ENCODE measurements around the gene MC2R.
"Not testable (repeated sequence)": the region's sequence is repeated elsewhere in the genome, so short reads cannot be mapped to it uniquely, and the experiment has no call there.

Gene MC2R

GRCh38 chr18:13892098-13892497 is 23.2 kb downstream of the MC2R start:
- no peak for DNase-seq

- DNase-seq: no peak
These were observed 24.5 kb downstream of the MC2R start for GRCh38 chr18:13890761-13891361.

GRCh38 chr18:13889671-13890070 is 25.7 kb downstream of the MC2R start:
- DNase-seq: no peak

GRCh38 chr18:13888191-13888716 is 27.1 kb downstream of the MC2R start:
- DNase-seq: no peak

- DNase-seq: no peak
These were observed 30.3 kb downstream of the MC2R start for GRCh38 chr18:13885009-13885408.

GRCh38 chr18:13879937-13880336 is 35.4 kb downstream of the MC2R start:
- no peak for DNase-seq

GRCh38 chr18:13879492-13879891 is 35.8 kb downstream of the MC2R start:
- DNase-seq: no peak

- DNase-seq: no peak
These were observed 36.5 kb downstream of the MC2R start for GRCh38 chr18:13878857-13879256.

- no peak for DNase-seq
These were observed 38.2 kb downstream of the MC2R start for GRCh38 chr18:13877157-13877556.

- DNase-seq: no peak
These were observed 40.8 kb downstream of the MC2R start for GRCh38 chr18:13874558-13874957.

GRCh38 chr18:13872932-13873331 is 42.4 kb downstream of the MC2R start:
- no peak for DNase-seq

GRCh38 chr18:13872373-13872772 is 43.0 kb downstream of the MC2R start:
- DNase-seq: no peak

- DNase-seq: no peak
These were observed 43.6 kb downstream of the MC2R start for GRCh38 chr18:13871701-13872100.

- DNase-seq: peak; percentile 0
These were observed 46.6 kb downstream of the MC2R start for GRCh38 chr18:13868501-13869271.

- DNase-seq: not testable (repeated sequence)
These were observed 52.4 kb downstream of the MC2R start for GRCh38 chr18:13862898-13863297.

- DNase-seq: no peak
These were observed 65.5 kb downstream of the MC2R start for GRCh38 chr18:13849791-13850190.

- no peak for DNase-seq
These were observed 78.8 kb downstream of the MC2R start for GRCh38 chr18:13836559-13836958.

- no peak for DNase-seq
These were observed 80.1 kb downstream of the MC2R start for GRCh38 chr18:13835202-13835601.

GRCh38 chr18:13834496-13835015 is 80.8 kb downstream of the MC2R start:
- no peak for DNase-seq
